SK-N-SH (cell line): ENCODE results near the gene KCNB1. TPM values are rescaled to one million over a fixed set of nuclear protein-coding genes. Genes with fewer than 3 reads are reported as not detected.
A peak's percentile ranks its signal among the peaks of the same experiment; 100 is the strongest.

Source experiments
- CTCF ChIA-PET: fragments of 300-600, 350-600 bp; formaldehyde crosslinking; extraction: SDS; loops from one replicate; lab custom pipeline; 2021; lab: Yijun Ruan, JAX
- POLR2A ChIA-PET: fragments of 350-600 bp; sonication (Branson Sonifier 250); formaldehyde crosslinking; extraction: SDS; loops from one replicate; lab custom pipeline; 2020; ENCODE audit warnings: antibody characterized with exemption, inconsistent platforms; lab: Yijun Ruan, JAX
- DNase-seq: peaks from one replicate; pipeline ENCODE4 v3.0.0; 2012
- H2AFZ ChIP-seq: fragments of 200-600 bp; sonication (generic); 2 replicates; pipeline ENCODE4 v1.8.1; 2016; ENCODE audit warnings: antibody characterized with exemption, mild to moderate bottlenecking, low read depth
- H3F3A ChIP-seq: fragments of 200-600 bp; sonication (generic); replicated peaks from 2 replicates; pipeline ENCODE3; 2016; ENCODE audit warnings: antibody characterized with exemption, mild to moderate bottlenecking; ENCODE audit not compliant: insufficient read depth
- H3K27ac ChIP-seq, 2 experiments: fragments of 200-500 bp in 1 of 2; fragments of 200-600 bp in 1 of 2; sonication (Bioruptor generic) in 1 of 2; sonication (generic), shearing (Covaris generic) in 1 of 2; 2 replicates each; pipeline versions ENCODE4 v1.5.1 to v1.6.1; 2014 to 2016; ENCODE audit warnings: low read depth in 2 of 2, inconsistent platforms in 1 of 2, low read length in 1 of 2, mild to moderate bottlenecking in 1 of 2, mixed read lengths in 1 of 2
- H3K27me3 ChIP-seq: fragments of 200-600 bp; sonication (generic), shearing (Covaris generic); 2 replicates; pipeline ENCODE4 v1.6.1; 2016; ENCODE audit warnings: mixed run types; ENCODE audit not compliant: insufficient read depth
- H3K36me3 ChIP-seq, 2 experiments: fragments of 200-500 bp in 1 of 2; fragments of 200-600 bp in 1 of 2; sonication (Bioruptor generic) in 1 of 2; sonication (generic) in 1 of 2; replicated peaks in 1 of 2; 2 replicates each; pipeline versions ENCODE3 to v1.5.1; 2014 to 2016; ENCODE audit warnings: low read length in 1 of 2, mild to moderate bottlenecking in 1 of 2; ENCODE audit not compliant: insufficient read depth in 2 of 2, control insufficient read depth in 1 of 2
- H3K4me1 ChIP-seq, 2 experiments: fragments of 200-500 bp in 1 of 2; fragments of 200-600 bp in 1 of 2; sonication (Bioruptor generic) in 1 of 2; sonication (generic), shearing (Covaris generic) in 1 of 2; 2 replicates each; pipeline versions ENCODE4 v1.5.1 to v1.6.1; 2014 to 2016; ENCODE audit warnings: low read depth in 1 of 2, low read length in 1 of 2, mixed run types in 1 of 2; ENCODE audit not compliant: insufficient read depth in 2 of 2, control insufficient read depth in 1 of 2
- H3K4me2 ChIP-seq: fragments of 200-600 bp; sonication (generic), shearing (Covaris generic); 2 replicates; pipeline ENCODE4 v1.6.1; 2017; ENCODE audit warnings: mixed run types
- H3K4me3 ChIP-seq, 2 experiments: fragments of 200-500 bp in 1 of 2; fragments of 200-600 bp in 1 of 2; sonication (Bioruptor generic) in 1 of 2; sonication (generic), shearing (Covaris generic) in 1 of 2; 2 replicates each; pipeline versions ENCODE4 v1.5.1 to v1.8.1; 2014 to 2016; ENCODE audit warnings: low read depth in 2 of 2, inconsistent platforms in 1 of 2, low read length in 1 of 2, mild to moderate bottlenecking in 1 of 2, mixed read lengths in 1 of 2, moderate library complexity in 1 of 2
- H3K79me2 ChIP-seq: fragments of 200-600 bp; sonication (generic); 2 replicates; pipeline ENCODE4 v1.8.1; 2017; ENCODE audit warnings: mild to moderate bottlenecking; ENCODE audit not compliant: insufficient read depth
- H3K9ac ChIP-seq: fragments of 200-600 bp; sonication (generic); 2 replicates; pipeline ENCODE4 v1.6.1; 2017; ENCODE audit warnings: mixed run types
- H3K9me2 ChIP-seq: fragments of 200-600 bp; sonication (generic); 2 replicates; pipeline ENCODE4 v1.6.1; 2017; ENCODE audit warnings: mixed run types
- H3K9me3 ChIP-seq: fragments of 200-600 bp; sonication (generic); 2 replicates; pipeline ENCODE4 v1.6.1; 2017; ENCODE audit warnings: mixed run types, mild to moderate bottlenecking, moderate library complexity
- H4K20me1 ChIP-seq: fragments of 200-600 bp; sonication (generic); 2 replicates; pipeline ENCODE4 v1.6.1; 2017; ENCODE audit warnings: mild to moderate bottlenecking, mixed run types; ENCODE audit not compliant: insufficient read depth
- CHD2 ChIP-seq: fragments of 150-350 bp; IDR thresholded peaks from 2 replicates; pipeline ENCODE4 v1.6.1; 2018; ENCODE audit warnings: low read length; ENCODE audit not compliant: partially characterized antibody
- EZH2phosphoT487 ChIP-seq: fragments of 200-600 bp; sonication (generic); IDR thresholded peaks from 2 replicates; pipeline ENCODE4 v1.6.1; 2017; ENCODE audit warnings: low read depth, mixed run types, mild to moderate bottlenecking, antibody characterized with exemption, moderate library complexity, borderline replicate concordance
- FOSL2 ChIP-seq: IDR thresholded peaks from 2 replicates; pipeline ENCODE4 v1.4.0; 2012; ENCODE audit warnings: low read depth, mild to moderate bottlenecking, moderate library complexity, borderline replicate concordance
- FOXJ3 ChIP-seq: sonication (generic); formaldehyde crosslinking; IDR thresholded peaks from 2 replicates; pipeline ENCODE4 v1.5.1; 2020; ENCODE audit warnings: mild to moderate bottlenecking, missing genetic modification reagents
- GABPA ChIP-seq: IDR thresholded peaks from 2 replicates; pipeline ENCODE4 v1.4.0; 2012; ENCODE audit warnings: low read depth, mild to moderate bottlenecking
- GATA2 ChIP-seq: sonication (generic); formaldehyde crosslinking; IDR thresholded peaks from 2 replicates; pipeline ENCODE4 v1.5.0; 2020; ENCODE audit warnings: mild to moderate bottlenecking, missing genetic modification reagents
- JUND ChIP-seq: IDR thresholded peaks from 2 replicates; pipeline ENCODE4 v1.4.0; 2012
- MEF2A ChIP-seq: IDR thresholded peaks from 2 replicates; pipeline ENCODE4 v1.4.0; 2012; ENCODE audit warnings: low read depth, borderline replicate concordance
- RXRA ChIP-seq: IDR thresholded peaks from 2 replicates; pipeline ENCODE4 v1.4.0; 2012; ENCODE audit warnings: low read depth, mild to moderate bottlenecking, borderline replicate concordance
- SIN3A ChIP-seq: IDR thresholded peaks from 2 replicates; pipeline ENCODE4 v1.6.1; 2012; ENCODE audit warnings: low read depth, mild to moderate bottlenecking, low read length, moderate library complexity, borderline replicate concordance
- SMC3 ChIP-seq: IDR thresholded peaks from 2 replicates; pipeline ENCODE4 v1.6.1; 2012; ENCODE audit warnings: low read depth, low read length, improper control_type of control experiment
- TAF1 ChIP-seq: IDR thresholded peaks from 2 replicates; pipeline ENCODE4 v1.6.1; 2012; ENCODE audit warnings: low read depth, mild to moderate bottlenecking, low read length, moderate library complexity, borderline replicate concordance
- YY1 ChIP-seq: IDR thresholded peaks from 2 replicates; pipeline ENCODE4 v1.4.0; 2012; ENCODE audit warnings: low read depth, mild to moderate bottlenecking
- WGBS: methylation state at CpG from one replicate; pipeline ENCODE4 v1.1.6; 2017; ENCODE audit warnings: low lambda C conversion rate; 5-methylcytosine and 5-hydroxymethylcytosine counted together
- polyA plus RNA-seq, 3 experiments: library from polyadenylated mRNA; depleted of rRNA; stranded (reverse); fragments of >200 nt; gene quantifications; 2 replicates each; pipeline ENCODE4 v1.2.3, GENCODE V29; 2012
- TF ChIP-seq, protein P1 (sequence below): fragments of 150-350 bp; IDR thresholded peaks from 2 replicates; pipeline ENCODE4 v1.6.1; 2017; ENCODE audit warnings: antibody characterized with exemption, low read length, low read depth, borderline replicate concordance
- TF ChIP-seq, protein P2 (sequence below): fragments of 200-600 bp; sonication (generic); IDR thresholded peaks from 2 replicates; pipeline ENCODE4 v1.6.1; 2017; ENCODE audit warnings: antibody characterized with exemption, mild to moderate bottlenecking, moderate library complexity
- TF ChIP-seq, protein P3 (sequence below): fragments of 150-350 bp; IDR thresholded peaks from 2 replicates; pipeline ENCODE4 v1.6.1; 2016; ENCODE audit warnings: mild to moderate bottlenecking, low read depth, low read length

Gene KCNB1
- polyA plus RNA-seq, 1 of the 3 experiments (the other 2 are of a cell fraction) = 0.82 TPM

DNA sequence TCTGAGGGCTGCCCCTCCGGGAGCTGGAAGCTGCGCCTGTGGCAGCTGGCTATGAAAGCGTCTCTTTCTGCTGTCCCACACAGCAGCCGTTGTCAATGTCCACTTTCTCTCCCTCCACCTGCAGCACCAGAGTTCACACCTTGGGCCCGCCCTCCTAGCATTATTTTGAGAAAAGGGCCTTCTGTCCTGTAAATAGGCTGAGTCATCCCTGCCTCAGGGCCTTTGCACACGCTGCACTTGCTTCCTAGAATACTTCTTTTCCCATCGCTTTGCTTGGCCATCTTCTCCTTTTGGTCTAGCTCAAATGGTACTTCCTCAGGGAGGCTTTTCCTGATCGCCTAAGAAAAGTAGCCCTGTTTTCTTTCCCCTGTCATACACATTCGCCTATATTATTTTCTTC lies 135.3 kb downstream of the KCNB1 start:
- Histone ChIP-seq H3K79me2 (no peaks in the 10 kb centered on the region), H3K27me3 (no peaks in the 10 kb centered on the region), H3K4me1 (peaks cover 5 to 20% of the 10 kb centered on the region in 2 experiments; a peak in 3 of 4 replicates), H3F3A (peaks cover 24% of the 10 kb centered on the region), H3K4me3 (no peak overlapping the region), H3K36me3 (no peaks in the 10 kb centered on the region), H3K9me3 (no peaks in the 10 kb centered on the region), H2AFZ (no peak overlapping the region), H4K20me1 (no peaks in the 10 kb centered on the region), H3K9ac (no peak overlapping the region), H3K4me2 (no peak overlapping the region), H3K9me2 (no peaks in the 10 kb centered on the region), H3K27ac (no peak overlapping the region; a peak in 1 of 4 replicates)
- ChIA-PET POLR2A (interaction anchor here (0.6 kb wide), 1 partner anchor 329 kb away, joined by 3 read pairs; no protein-coding TSS in a partner anchor), CTCF (interaction anchor here (1.0 to 6.8 kb wide), 8 partner anchors 13 to 160 kb away, joined by 3 to 49 read pairs (median 5); partner anchors contain the start of gene KCNB1)
- no peak for DNase-seq
- WGBS = 95% methylated on average over 5 of the region's 9 CpGs
- TF ChIP-seq SMC3 = no peak
- TF ChIP-seq FOSL2 = no peak
- TF ChIP-seq, protein P1, sequence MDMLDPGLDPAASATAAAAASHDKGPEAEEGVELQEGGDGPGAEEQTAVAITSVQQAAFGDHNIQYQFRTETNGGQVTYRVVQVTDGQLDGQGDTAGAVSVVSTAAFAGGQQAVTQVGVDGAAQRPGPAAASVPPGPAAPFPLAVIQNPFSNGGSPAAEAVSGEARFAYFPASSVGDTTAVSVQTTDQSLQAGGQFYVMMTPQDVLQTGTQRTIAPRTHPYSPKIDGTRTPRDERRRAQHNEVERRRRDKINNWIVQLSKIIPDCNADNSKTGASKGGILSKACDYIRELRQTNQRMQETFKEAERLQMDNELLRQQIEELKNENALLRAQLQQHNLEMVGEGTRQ = no peak
- TF ChIP-seq EZH2phosphoT487 = no peak
- TF ChIP-seq, protein P2, sequence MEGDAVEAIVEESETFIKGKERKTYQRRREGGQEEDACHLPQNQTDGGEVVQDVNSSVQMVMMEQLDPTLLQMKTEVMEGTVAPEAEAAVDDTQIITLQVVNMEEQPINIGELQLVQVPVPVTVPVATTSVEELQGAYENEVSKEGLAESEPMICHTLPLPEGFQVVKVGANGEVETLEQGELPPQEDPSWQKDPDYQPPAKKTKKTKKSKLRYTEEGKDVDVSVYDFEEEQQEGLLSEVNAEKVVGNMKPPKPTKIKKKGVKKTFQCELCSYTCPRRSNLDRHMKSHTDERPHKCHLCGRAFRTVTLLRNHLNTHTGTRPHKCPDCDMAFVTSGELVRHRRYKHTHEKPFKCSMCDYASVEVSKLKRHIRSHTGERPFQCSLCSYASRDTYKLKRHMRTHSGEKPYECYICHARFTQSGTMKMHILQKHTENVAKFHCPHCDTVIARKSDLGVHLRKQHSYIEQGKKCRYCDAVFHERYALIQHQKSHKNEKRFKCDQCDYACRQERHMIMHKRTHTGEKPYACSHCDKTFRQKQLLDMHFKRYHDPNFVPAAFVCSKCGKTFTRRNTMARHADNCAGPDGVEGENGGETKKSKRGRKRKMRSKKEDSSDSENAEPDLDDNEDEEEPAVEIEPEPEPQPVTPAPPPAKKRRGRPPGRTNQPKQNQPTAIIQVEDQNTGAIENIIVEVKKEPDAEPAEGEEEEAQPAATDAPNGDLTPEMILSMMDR = no peak
- TF ChIP-seq RXRA = no peak
- TF ChIP-seq, protein P3, sequence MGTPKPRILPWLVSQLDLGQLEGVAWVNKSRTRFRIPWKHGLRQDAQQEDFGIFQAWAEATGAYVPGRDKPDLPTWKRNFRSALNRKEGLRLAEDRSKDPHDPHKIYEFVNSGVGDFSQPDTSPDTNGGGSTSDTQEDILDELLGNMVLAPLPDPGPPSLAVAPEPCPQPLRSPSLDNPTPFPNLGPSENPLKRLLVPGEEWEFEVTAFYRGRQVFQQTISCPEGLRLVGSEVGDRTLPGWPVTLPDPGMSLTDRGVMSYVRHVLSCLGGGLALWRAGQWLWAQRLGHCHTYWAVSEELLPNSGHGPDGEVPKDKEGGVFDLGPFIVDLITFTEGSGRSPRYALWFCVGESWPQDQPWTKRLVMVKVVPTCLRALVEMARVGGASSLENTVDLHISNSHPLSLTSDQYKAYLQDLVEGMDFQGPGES = no peak
- TF ChIP-seq JUND = no peak
- TF ChIP-seq GATA2 (CRISPR knock-in tag) = no peak
- TF ChIP-seq TAF1 = no peak
- no peak for TF ChIP-seq CHD2
- no peak for TF ChIP-seq GABPA

DNA sequence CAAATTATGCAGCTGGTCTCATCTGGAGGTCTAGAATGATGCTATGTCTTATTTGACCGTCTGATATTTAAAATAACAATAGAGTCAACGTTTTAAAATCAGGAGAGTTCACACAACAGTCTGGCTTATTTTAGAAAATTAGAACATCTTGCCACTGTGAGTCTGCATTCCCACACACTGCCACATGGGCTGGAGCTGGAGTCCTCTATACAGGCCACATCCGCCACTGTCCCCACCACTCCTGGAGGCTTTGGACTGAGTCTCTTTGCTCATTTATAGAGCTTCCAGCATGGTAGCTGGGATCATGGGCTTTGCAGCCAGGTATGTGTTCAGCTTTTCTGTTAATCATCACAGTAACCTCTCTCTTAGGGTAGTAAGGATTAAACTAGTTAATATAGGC lies 135.8 kb downstream of the KCNB1 start:
- no peaks in the 10 kb centered on the region for H4K20me1 ChIP-seq
- H3K36me3 ChIP-seq = no peaks in the 10 kb centered on the region
- H3K27me3 ChIP-seq = no peaks in the 10 kb centered on the region
- DNase-seq = peak; percentile 36
- H3K4me3 ChIP-seq = no peak overlapping the region
- peak overlapping the region in 1 of 2 experiments; percentile 95; a peak in 3 of 4 replicates for H3K27ac ChIP-seq
- H3K9me2 ChIP-seq = no peaks in the 10 kb centered on the region
- no peak for TF ChIP-seq YY1
- no peak for TF ChIP-seq FOSL2
- no peak for TF ChIP-seq SIN3A
- no peak for TF ChIP-seq FOXJ3 (CRISPR knock-in tag)
- TF ChIP-seq MEF2A = no peak
- no peaks in the 10 kb centered on the region for H3K9me3 ChIP-seq
- H3K79me2 ChIP-seq = no peaks in the 10 kb centered on the region
- H3K4me1 ChIP-seq = peaks cover 5 to 20% of the 10 kb centered on the region in 2 experiments; a peak in 3 of 4 replicates
- POLR2A ChIA-PET = no interaction called here
- CTCF ChIA-PET = interaction anchor here (1.0 to 6.8 kb wide), 8 partner anchors 12 to 161 kb away, joined by 3 to 49 read pairs (median 5); partner anchors contain the start of gene KCNB1
- no peak overlapping the region for H2AFZ ChIP-seq
- H3F3A ChIP-seq = peaks cover 24% of the 10 kb centered on the region
- 81% methylated on average over 3 of the region's 3 CpGs for WGBS
- no peak overlapping the region for H3K9ac ChIP-seq
- H3K4me2 ChIP-seq = 0 out of 2 replicates have a peak overlapping the region, but pooled peaks have one; percentile 69
